NK-92 (cell line): ENCODE measurements around the gene TBX5.

Experiments
- DNase-seq: peaks from one replicate; lab custom pipeline; 2025; ENCODE audit not compliant: unreplicated experiment; lab: John Stamatoyannopoulos, UW

TBX5 gene

GRCh38 chr12:114327765-114328164, 78.2 kb downstream of the TBX5 start:
- DNase-seq, result no peak

DNA sequence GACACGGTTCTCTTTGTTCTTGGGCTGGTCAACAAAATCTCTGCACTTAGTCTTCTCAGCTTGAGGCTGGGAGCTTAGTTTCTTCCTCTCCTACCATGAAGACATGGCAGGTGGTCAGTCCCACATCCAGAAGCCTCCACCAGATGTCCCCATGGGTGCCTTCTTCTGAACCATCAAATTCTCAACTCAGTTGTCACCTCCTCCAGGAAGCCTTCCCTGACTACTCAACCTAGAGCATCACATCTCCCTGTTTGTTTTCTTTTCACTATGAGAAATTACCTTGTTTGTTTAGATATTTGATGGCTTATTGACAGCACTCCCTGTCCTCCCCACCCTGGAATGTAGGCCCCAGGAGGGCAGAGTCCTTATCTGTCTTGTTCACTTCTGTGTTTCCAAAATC, 84.4 kb downstream of the TBX5 start:
- DNase-seq, result no peak

GRCh38 chr12:114320968-114321367, 85.0 kb downstream of the TBX5 start:
- no peak for DNase-seq

DNA sequence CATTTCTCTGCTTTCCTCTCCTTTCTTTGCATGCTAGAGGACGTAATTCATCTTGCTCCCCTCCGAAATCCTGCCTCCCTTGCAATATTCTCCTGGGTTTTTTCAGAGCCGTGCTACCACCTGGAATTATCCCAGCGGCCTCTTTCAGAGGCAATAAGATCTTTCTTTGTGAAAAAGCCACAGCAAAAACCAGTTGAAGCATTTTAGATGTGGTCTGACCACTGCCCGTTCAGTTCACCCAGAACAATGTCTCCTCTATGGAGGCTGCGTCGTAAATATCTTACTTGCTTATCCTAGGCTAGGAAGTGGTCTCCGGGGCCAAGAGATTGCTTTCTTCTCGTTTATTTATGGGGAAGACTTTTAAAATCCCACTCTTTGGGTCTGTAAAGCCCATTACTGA, 85.8 kb downstream of the TBX5 start:
- DNase-seq, result no peak

- DNase-seq, result no peak
These were observed 86.5 kb downstream of the TBX5 start for GRCh38 chr12:114319422-114319821.

GRCh38 chr12:114318984-114319383, 87.0 kb downstream of the TBX5 start:
- DNase-seq, result no peak

DNA sequence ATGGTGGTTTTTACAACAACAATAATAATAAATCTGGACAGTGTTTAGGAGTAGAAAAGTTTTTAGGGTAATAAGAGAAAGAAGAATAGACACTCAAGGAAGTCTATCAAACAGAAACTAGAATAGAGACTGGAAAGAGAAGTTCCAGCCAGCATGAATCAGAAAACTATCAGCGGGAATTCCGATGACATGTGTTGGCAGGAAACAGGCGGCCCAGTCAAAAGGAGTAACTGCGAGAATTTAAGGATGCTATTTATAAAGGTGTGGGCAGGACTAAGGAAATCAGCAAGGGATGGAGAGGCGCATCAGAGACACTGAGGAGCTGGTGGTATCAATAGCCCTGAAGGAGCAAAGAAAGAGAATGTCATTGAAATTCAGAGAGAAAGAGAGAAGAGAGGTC, 89.9 kb downstream of the TBX5 start:
- DNase-seq, result no peak

DNA sequence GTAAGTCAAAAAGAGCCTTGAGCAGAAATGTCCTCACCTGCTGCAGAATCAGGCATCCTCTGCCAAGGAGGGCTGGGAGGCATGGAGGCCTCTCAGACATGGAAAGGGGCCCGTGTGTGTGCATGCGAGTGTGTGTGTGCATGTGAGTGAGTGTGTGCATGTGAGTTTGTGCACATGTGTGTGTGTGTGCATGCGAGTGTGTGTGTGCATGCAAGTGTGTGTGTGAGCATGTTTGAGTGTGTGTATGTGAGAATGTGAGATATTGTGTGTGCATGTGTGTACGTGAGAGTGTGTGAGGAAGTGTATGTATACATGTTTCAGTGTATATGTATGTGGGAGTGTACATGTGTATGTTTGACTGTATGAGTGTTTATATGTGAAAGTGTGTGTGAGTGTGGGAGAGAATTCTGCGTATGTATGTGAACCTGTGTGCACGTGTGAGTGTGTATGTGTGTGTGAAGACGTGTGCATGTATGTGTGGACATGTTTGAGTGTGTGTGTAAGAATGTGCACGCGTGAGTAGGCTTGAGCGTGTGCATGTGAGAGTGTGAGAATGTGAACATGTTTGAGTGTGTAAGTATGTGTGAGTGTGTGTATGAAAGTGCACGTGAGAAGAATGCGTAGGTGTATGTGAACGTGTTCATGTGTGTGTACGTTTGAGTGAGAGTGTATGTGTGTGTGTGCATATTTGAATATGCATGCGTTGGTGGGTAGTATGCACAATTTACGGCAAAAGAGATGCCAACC, 90.8 kb downstream of the TBX5 start:
- DNase-seq, result no peak

GRCh38 chr12:114314403-114314802, 91.5 kb downstream of the TBX5 start:
- no peak for DNase-seq

DNA sequence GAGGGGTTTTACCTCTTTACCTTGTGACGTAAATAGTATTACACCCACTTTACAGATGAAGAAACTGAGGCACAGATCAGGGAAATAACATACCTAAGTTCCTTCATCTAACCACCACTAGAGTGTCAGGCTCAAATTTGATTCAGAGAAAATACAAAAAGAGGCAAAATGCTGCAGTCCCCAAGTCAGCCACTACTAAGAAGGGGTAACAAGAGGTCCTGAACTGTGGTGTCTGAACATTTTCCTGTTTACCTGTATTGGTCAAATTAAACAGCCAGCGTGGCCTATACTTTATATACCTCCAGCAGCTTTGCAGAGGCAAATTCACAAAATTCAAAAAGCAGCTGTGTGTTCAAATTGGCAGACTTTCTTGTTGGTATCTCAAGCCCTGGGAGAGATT, 92.0 kb downstream of the TBX5 start:
- DNase-seq, result no peak

DNA sequence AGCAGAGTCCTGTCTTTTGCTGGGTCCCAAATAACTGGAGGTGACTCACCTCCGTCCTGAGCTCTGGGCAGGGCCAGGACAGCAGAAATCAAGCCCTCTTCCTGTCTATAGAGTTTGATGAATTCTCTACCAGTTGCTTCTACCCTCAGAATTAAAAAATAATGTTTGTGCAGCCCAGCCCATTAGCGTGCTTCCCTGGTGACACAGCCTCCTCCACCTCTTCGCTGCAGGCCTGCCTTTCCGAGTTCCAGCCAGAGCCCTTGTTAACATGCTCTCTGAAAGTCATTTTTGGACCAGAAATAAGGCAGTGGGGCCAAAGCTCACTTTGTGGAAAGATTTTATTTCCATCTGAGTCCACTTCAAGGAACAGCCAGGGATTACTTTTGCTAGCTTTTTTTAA, 94.0 kb downstream of the TBX5 start:
- no peak for DNase-seq

DNA sequence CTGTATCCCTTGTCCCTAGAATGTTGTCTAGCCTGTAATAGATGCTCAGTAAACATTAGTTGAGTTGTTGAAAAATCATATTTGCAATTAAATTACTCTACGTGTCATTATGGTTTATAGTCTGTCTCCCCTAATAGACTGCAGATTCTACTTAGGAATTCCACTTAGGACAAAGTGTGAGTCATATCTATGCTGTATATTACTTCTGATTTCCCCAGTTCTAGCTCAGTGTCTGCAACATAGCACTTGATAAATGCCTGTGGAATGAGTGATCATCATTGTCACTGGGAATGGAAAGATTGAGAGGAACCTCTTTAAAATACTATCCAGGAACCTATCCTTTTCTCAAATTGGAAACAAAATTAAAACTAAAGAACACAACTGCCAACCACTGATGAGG, 99.3 kb downstream of the TBX5 start:
- DNase-seq, result no peak

DNA sequence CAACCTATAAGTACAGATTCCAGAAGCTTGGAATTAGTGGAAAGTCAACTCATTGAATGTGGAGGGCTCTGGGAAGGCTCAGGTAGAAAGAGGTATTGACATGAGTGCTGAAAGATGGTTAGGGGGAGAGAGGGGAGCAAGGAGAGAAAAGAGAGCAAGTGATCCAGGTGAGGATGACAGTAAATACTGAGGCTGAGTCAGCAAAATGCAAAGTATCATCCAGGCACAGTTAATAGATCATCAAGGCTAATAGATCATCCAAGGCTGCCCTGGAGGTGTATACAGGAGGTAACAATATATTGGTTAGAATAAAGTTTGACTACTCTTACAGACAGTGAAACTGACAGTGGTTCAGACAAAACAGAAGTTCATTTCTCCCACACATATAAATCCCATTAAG, 100.5 kb downstream of the TBX5 start:
- DNase-seq, result no peak
